Measurements from ENCODE around the gene THEMIS2. TPM values are rescaled to one million over a fixed set of nuclear protein-coding genes. Genes with fewer than 3 reads are reported as not detected.
"Not testable (repeated sequence)": the region's sequence is repeated elsewhere in the genome, so short reads cannot be mapped to it uniquely, and the experiment has no call there.

Gene THEMIS2
- total RNA-seq, 1 donor from 2014 or later, result 1.2 TPM

- H3K36me3 Mint-ChIP-seq (ENCODE audit: low read depth), result no peaks in the 10 kb centered on the region
- DNase-seq (ENCODE audit: low spot score), result peak; percentile 18
- H3K4me1 Mint-ChIP-seq (ENCODE audit: low read depth), result peaks cover 10% of the 10 kb centered on the region
- no peak overlapping the region for H3K4me3 Mint-ChIP-seq (ENCODE audit: unreplicated experiment)
- H3K27ac Mint-ChIP-seq (ENCODE audit: unreplicated experiment), result peak overlapping the region; percentile 6
- no peaks in the 10 kb centered on the region for H3K9me3 Mint-ChIP-seq (ENCODE audit: low read depth)
- H3K27me3 Mint-ChIP-seq (ENCODE audit: low read depth), result no peaks in the 10 kb centered on the region
- no peak for TF ChIP-seq CTCF (IDR thresholded peaks at IDR 0.05)
Observed at GRCh38 chr1:27864264-27864895, 8.0 kb upstream of the THEMIS2 start.

DNA sequence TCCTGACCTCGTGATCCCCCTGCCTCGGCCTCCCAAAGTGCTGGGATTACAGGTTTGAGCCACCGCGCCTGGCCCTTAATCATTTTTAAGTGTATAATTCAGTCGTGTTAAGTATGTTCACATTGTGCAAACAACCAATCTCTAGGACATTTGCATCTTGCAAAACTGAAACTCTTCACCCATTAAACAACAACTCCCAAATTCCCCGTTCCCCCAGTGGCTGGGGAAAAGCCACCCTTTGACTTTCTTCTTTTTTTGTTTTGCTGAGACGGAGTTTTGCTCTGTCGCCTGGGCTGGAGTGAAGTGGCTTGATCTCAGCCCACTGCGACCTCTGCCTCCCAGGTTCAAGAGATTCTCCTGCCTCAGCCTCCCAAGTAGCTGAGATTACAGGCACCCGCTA, 6.5 kb upstream of the THEMIS2 start:
- Mint-ChIP-seq H3K9me3 (ENCODE audit: low read depth) (no peaks in the 10 kb centered on the region), H3K36me3 (ENCODE audit: low read depth) (no peaks in the 10 kb centered on the region), H3K27ac (ENCODE audit: unreplicated experiment) (no peak overlapping the region), H3K4me3 (ENCODE audit: unreplicated experiment) (no peak overlapping the region), H3K4me1 (ENCODE audit: low read depth) (peaks cover 10% of the 10 kb centered on the region), H3K27me3 (ENCODE audit: low read depth) (no peaks in the 10 kb centered on the region)
- peak; percentile 7 for DNase-seq (ENCODE audit: low spot score)
- no peak for TF ChIP-seq CTCF (IDR thresholded peaks at IDR 0.05)

DNA sequence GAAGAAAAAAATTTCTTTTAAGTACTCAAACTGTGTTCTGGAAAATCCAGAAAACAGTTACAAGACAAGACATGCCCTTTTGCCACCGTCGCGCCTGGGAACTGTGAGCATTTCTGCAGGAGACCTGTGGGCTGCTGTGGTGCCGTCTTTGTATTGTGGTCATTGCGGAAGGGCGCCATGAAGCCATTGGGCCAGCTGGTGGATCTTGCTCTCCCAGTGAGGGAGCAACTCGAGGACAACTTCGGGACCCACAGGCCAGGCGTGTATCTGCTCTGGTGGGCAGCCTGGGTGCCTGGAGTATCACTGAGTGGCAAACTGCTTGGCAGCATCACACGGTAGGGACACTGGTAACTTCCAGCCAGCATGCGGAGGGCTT, 3.8 kb upstream of the THEMIS2 start:
- no peak for TF ChIP-seq CTCF (IDR thresholded peaks at IDR 0.05)
- H3K4me1 Mint-ChIP-seq (ENCODE audit: low read depth), result peaks cover 11% of the 10 kb centered on the region
- peaks cover 3% of the 10 kb centered on the region for H3K27me3 Mint-ChIP-seq (ENCODE audit: low read depth)
- H3K4me3 Mint-ChIP-seq (ENCODE audit: unreplicated experiment), result no peak overlapping the region
- DNase-seq (ENCODE audit: low spot score), result peak; percentile 59
- no peak overlapping the region for H3K27ac Mint-ChIP-seq (ENCODE audit: unreplicated experiment)
- no peaks in the 10 kb centered on the region for H3K9me3 Mint-ChIP-seq (ENCODE audit: low read depth)
- H3K36me3 Mint-ChIP-seq (ENCODE audit: low read depth), result no peaks in the 10 kb centered on the region

DNA sequence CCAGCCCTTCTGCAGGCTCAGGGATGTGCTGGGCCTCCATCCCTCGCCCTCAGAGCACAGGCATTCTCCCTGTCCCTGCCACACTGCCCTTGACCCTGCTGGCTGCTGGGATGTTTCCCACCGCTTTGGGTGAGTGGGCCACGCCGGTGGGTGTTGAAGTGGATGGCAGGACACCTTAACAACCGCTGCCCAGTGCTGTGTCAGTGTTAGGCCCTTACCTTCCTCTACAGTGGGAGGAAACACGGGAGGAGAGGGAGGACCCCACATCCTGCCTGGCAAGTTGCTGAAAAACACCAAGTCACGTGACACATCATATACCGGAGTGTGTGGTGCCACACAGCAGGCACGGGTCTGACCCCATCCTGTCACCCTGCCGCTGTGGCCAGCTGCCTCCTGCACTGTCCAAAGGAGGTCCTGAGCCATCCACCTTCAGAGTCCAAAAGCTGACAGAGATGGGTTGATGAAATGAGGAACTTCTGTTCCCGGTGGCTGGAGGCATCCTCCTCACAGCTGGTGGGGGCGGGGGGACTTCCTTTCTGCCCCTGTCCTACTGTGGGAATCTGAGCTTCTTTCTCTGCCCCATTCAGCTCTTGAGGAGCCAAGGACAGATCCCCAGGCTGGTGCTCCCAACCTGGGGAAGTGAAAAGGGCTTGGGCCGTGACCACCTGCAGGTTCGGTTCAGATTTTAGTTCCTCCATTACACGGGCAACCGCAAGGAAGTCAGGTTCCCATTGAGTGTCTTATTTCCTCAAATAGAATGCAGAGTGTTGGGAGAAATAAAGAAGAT, 3.2 kb upstream of the THEMIS2 start:
- Mint-ChIP-seq H3K4me3 (ENCODE audit: unreplicated experiment) (no peak overlapping the region), H3K36me3 (ENCODE audit: low read depth) (no peaks in the 10 kb centered on the region), H3K4me1 (ENCODE audit: low read depth) (peaks cover 10% of the 10 kb centered on the region), H3K27ac (ENCODE audit: unreplicated experiment) (no peak overlapping the region), H3K9me3 (ENCODE audit: low read depth) (no peaks in the 10 kb centered on the region), H3K27me3 (ENCODE audit: low read depth) (peaks cover 3% of the 10 kb centered on the region)
- TF ChIP-seq CTCF (IDR thresholded peaks at IDR 0.05), result no peak
- DNase-seq (ENCODE audit: low spot score), result no peak

GRCh38 chr1:27869719-27870085, 2.6 kb upstream of the THEMIS2 start:
- no peak overlapping the region for H3K4me3 Mint-ChIP-seq (ENCODE audit: unreplicated experiment)
- H3K36me3 Mint-ChIP-seq (ENCODE audit: low read depth), result no peaks in the 10 kb centered on the region
- no peak for DNase-seq (ENCODE audit: low spot score)
- no peak overlapping the region for H3K27ac Mint-ChIP-seq (ENCODE audit: unreplicated experiment)
- TF ChIP-seq CTCF (IDR thresholded peaks at IDR 0.05), result no peak
- H3K9me3 Mint-ChIP-seq (ENCODE audit: low read depth), result no peaks in the 10 kb centered on the region
- H3K27me3 Mint-ChIP-seq (ENCODE audit: low read depth), result peaks cover 3% of the 10 kb centered on the region
- peaks cover 9% of the 10 kb centered on the region for H3K4me1 Mint-ChIP-seq (ENCODE audit: low read depth)

DNA sequence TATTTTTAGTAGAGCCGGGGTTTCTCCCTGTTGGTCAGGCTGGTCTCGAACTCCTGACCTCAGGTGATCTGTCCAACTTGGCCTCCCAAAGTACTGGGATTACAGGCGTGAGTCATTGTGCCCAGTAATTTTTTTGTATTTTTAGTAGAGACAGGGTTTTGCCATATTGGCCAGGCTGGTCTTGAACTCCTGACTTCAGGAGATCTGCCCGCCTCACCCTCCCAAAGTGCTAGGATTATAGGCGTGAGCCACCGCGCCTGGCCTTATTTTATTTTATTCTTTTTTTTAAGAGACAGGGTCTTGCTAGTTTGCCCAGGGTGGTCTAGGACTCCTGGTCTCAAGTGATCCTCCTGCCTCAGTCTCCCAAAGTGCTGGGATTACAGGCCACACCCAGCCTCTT, 1.3 kb upstream of the THEMIS2 start:
- not testable (repeated sequence) for DNase-seq (ENCODE audit: low spot score); H3K36me3 Mint-ChIP-seq (ENCODE audit: low read depth); H3K4me3 Mint-ChIP-seq (ENCODE audit: unreplicated experiment); H3K27me3 Mint-ChIP-seq (ENCODE audit: low read depth); H3K9me3 Mint-ChIP-seq (ENCODE audit: low read depth); H3K27ac Mint-ChIP-seq (ENCODE audit: unreplicated experiment)
- peaks cover 17% of the 10 kb centered on the region for H3K4me1 Mint-ChIP-seq (ENCODE audit: low read depth)
